Measurements from ENCODE around the gene CLPSL1.

The CLPSL1 gene

GRCh38 chr6:35750557-35750956, 30.3 kb upstream of the CLPSL1 start:
- Mint-ChIP-seq H3K9me3 (peaks cover 6% of the 10 kb centered on the region), H3K4me1 (ENCODE audit: low read depth) (peaks cover 5% of the 10 kb centered on the region), H3K27ac (no peak overlapping the region), H3K36me3 (ENCODE audit: low read depth) (no peaks in the 10 kb centered on the region), H3K4me3 (no peak overlapping the region), H3K27me3 (ENCODE audit: low read depth) (no peaks in the 10 kb centered on the region)

- H3K4me1 Mint-ChIP-seq (ENCODE audit: low read depth) = peaks cover 5% of the 10 kb centered on the region
- no peaks in the 10 kb centered on the region for H3K27me3 Mint-ChIP-seq (ENCODE audit: low read depth)
- H3K36me3 Mint-ChIP-seq (ENCODE audit: low read depth) = no peaks in the 10 kb centered on the region
- peaks cover 6% of the 10 kb centered on the region for H3K9me3 Mint-ChIP-seq
- H3K27ac Mint-ChIP-seq = no peak overlapping the region
- no peak overlapping the region for H3K4me3 Mint-ChIP-seq
Observed at GRCh38 chr6:35751594-35751993, 29.2 kb upstream of the CLPSL1 start.

GRCh38 chr6:35752330-35752729, 28.5 kb upstream of the CLPSL1 start:
- Mint-ChIP-seq H3K27me3 (ENCODE audit: low read depth) (no peaks in the 10 kb centered on the region), H3K9me3 (peaks cover 6% of the 10 kb centered on the region), H3K4me3 (no peak overlapping the region), H3K36me3 (ENCODE audit: low read depth) (no peaks in the 10 kb centered on the region), H3K27ac (no peak overlapping the region), H3K4me1 (ENCODE audit: low read depth) (peaks cover 5% of the 10 kb centered on the region)

GRCh38 chr6:35754452-35755277, 26.2 kb upstream of the CLPSL1 start:
- Mint-ChIP-seq H3K36me3 (ENCODE audit: low read depth) (no peaks in the 10 kb centered on the region), H3K27me3 (ENCODE audit: low read depth) (peaks cover 3% of the 10 kb centered on the region), H3K9me3 (no peaks in the 10 kb centered on the region), H3K4me3 (no peak overlapping the region), H3K4me1 (ENCODE audit: low read depth) (peaks cover 5% of the 10 kb centered on the region), H3K27ac (no peak overlapping the region)

GRCh38 chr6:35755278-35755924, 25.4 kb upstream of the CLPSL1 start:
- no peaks in the 10 kb centered on the region for H3K9me3 Mint-ChIP-seq
- peaks cover 5% of the 10 kb centered on the region for H3K4me1 Mint-ChIP-seq (ENCODE audit: low read depth)
- H3K27me3 Mint-ChIP-seq (ENCODE audit: low read depth) = peaks cover 8% of the 10 kb centered on the region
- no peaks in the 10 kb centered on the region for H3K36me3 Mint-ChIP-seq (ENCODE audit: low read depth)
- no peak overlapping the region for H3K27ac Mint-ChIP-seq
- H3K4me3 Mint-ChIP-seq = no peak overlapping the region

- no peak overlapping the region for H3K4me3 Mint-ChIP-seq
- no peaks in the 10 kb centered on the region for H3K36me3 Mint-ChIP-seq (ENCODE audit: low read depth)
- H3K9me3 Mint-ChIP-seq = no peaks in the 10 kb centered on the region
- peaks cover 2% of the 10 kb centered on the region for H3K4me1 Mint-ChIP-seq (ENCODE audit: low read depth)
- H3K27ac Mint-ChIP-seq = no peak overlapping the region
- peaks cover 20% of the 10 kb centered on the region for H3K27me3 Mint-ChIP-seq (ENCODE audit: low read depth)
Observed at GRCh38 chr6:35757456-35758123, 23.2 kb upstream of the CLPSL1 start.

- Mint-ChIP-seq H3K27ac (no peak overlapping the region), H3K4me1 (ENCODE audit: low read depth) (peaks cover 6% of the 10 kb centered on the region), H3K27me3 (ENCODE audit: low read depth) (peaks cover 36% of the 10 kb centered on the region), H3K9me3 (no peaks in the 10 kb centered on the region), H3K36me3 (ENCODE audit: low read depth) (no peaks in the 10 kb centered on the region), H3K4me3 (no peak overlapping the region)
Observed at GRCh38 chr6:35759426-35759825, 21.4 kb upstream of the CLPSL1 start.

GRCh38 chr6:35765739-35766138, 15.1 kb upstream of the CLPSL1 start:
- Mint-ChIP-seq H3K27ac (no peak overlapping the region), H3K9me3 (no peaks in the 10 kb centered on the region), H3K36me3 (ENCODE audit: low read depth) (no peaks in the 10 kb centered on the region), H3K27me3 (ENCODE audit: low read depth) (peaks cover 51% of the 10 kb centered on the region), H3K4me1 (ENCODE audit: low read depth) (peaks cover 4% of the 10 kb centered on the region), H3K4me3 (no peak overlapping the region)

- Mint-ChIP-seq H3K27ac (no peak overlapping the region), H3K27me3 (ENCODE audit: low read depth) (peaks cover 30% of the 10 kb centered on the region), H3K36me3 (ENCODE audit: low read depth) (no peaks in the 10 kb centered on the region), H3K4me1 (ENCODE audit: low read depth) (peaks cover under 1% of the 10 kb centered on the region), H3K9me3 (no peaks in the 10 kb centered on the region), H3K4me3 (no peak overlapping the region)
Observed at GRCh38 chr6:35769211-35769610, 11.6 kb upstream of the CLPSL1 start.

- H3K27me3 Mint-ChIP-seq (ENCODE audit: low read depth) = peaks cover 35% of the 10 kb centered on the region
- no peak overlapping the region for H3K27ac Mint-ChIP-seq
- H3K36me3 Mint-ChIP-seq (ENCODE audit: low read depth) = no peaks in the 10 kb centered on the region
- H3K9me3 Mint-ChIP-seq = no peaks in the 10 kb centered on the region
- H3K4me1 Mint-ChIP-seq (ENCODE audit: low read depth) = no peaks in the 10 kb centered on the region
- H3K4me3 Mint-ChIP-seq = no peak overlapping the region
Observed at GRCh38 chr6:35771343-35771627, 9.5 kb upstream of the CLPSL1 start.

GRCh38 chr6:35774116-35774794, 6.6 kb upstream of the CLPSL1 start:
- Mint-ChIP-seq H3K4me3 (no peak overlapping the region), H3K27me3 (ENCODE audit: low read depth) (peaks cover 33% of the 10 kb centered on the region), H3K9me3 (no peaks in the 10 kb centered on the region), H3K36me3 (ENCODE audit: low read depth) (no peaks in the 10 kb centered on the region), H3K27ac (no peak overlapping the region), H3K4me1 (ENCODE audit: low read depth) (no peaks in the 10 kb centered on the region)

- H3K27ac Mint-ChIP-seq = no peak overlapping the region
- peaks cover 31% of the 10 kb centered on the region for H3K27me3 Mint-ChIP-seq (ENCODE audit: low read depth)
- no peaks in the 10 kb centered on the region for H3K36me3 Mint-ChIP-seq (ENCODE audit: low read depth)
- H3K4me1 Mint-ChIP-seq (ENCODE audit: low read depth) = no peaks in the 10 kb centered on the region
- H3K4me3 Mint-ChIP-seq = no peak overlapping the region
- H3K9me3 Mint-ChIP-seq = no peaks in the 10 kb centered on the region
Observed at GRCh38 chr6:35775031-35775430, 5.8 kb upstream of the CLPSL1 start.

GRCh38 chr6:35776364-35777215, 4.2 kb upstream of the CLPSL1 start, which contains the start of gene CLPSL2:
TSS of gene CLPSL2 (plus strand) at chr6:35776598. CDS start at chr6:35776619, 21 bp downstream.
- Mint-ChIP-seq H3K27me3 (ENCODE audit: low read depth) (peaks cover 31% of the 10 kb centered on the region), H3K4me1 (ENCODE audit: low read depth) (no peaks in the 10 kb centered on the region), H3K9me3 (no peaks in the 10 kb centered on the region), H3K36me3 (ENCODE audit: low read depth) (no peaks in the 10 kb centered on the region), H3K4me3 (peak within 1 kb of the TSS; percentile 44), H3K27ac (no peak within 1 kb of the TSS)
